GM21723 (cell line): ENCODE data around the gene GRIK3.
"Not testable (repeated sequence)": the region's sequence is repeated elsewhere in the genome, so short reads cannot be mapped to it uniquely, and the experiment has no call there.

Experiments
- ATAC-seq: cut with Tn5 transposase; IDR thresholded peaks from one replicate; pipeline ENCODE4 v1.9.1; 2021; ENCODE audit warnings: mild to moderate bottlenecking, moderate library complexity; ENCODE audit not compliant: unreplicated experiment

Gene GRIK3

GRCh38 chr1:36948147-36948546, 86.2 kb downstream of the GRIK3 start:
- no peak for ATAC-seq

- ATAC-seq = no peak
Measured at GRCh38 chr1:36947384-36947783, 86.9 kb downstream of the GRIK3 start.

- ATAC-seq = no peak
Measured at GRCh38 chr1:36944883-36945282, 89.4 kb downstream of the GRIK3 start.

GRCh38 chr1:36942148-36942547, 92.2 kb downstream of the GRIK3 start:
- ATAC-seq = no peak

GRCh38 chr1:36941316-36941978, 92.9 kb downstream of the GRIK3 start:
- no peak for ATAC-seq

- ATAC-seq = no peak
Measured at GRCh38 chr1:36938819-36939218, 95.5 kb downstream of the GRIK3 start.

GRCh38 chr1:36937371-36937770, 96.9 kb downstream of the GRIK3 start:
- ATAC-seq = no peak

GRCh38 chr1:36934061-36934460, 100.3 kb downstream of the GRIK3 start:
- no peak for ATAC-seq

GRCh38 chr1:36927826-36928225, 106.5 kb downstream of the GRIK3 start:
- ATAC-seq = no peak

- no peak for ATAC-seq
Measured at GRCh38 chr1:36925251-36925650, 109.1 kb downstream of the GRIK3 start.

- no peak for ATAC-seq
Measured at GRCh38 chr1:36924282-36924811, 110.0 kb downstream of the GRIK3 start.

- ATAC-seq = no peak
Measured at GRCh38 chr1:36922593-36923426, 111.5 kb downstream of the GRIK3 start.

GRCh38 chr1:36922071-36922470, 112.2 kb downstream of the GRIK3 start:
- ATAC-seq = no peak

- no peak for ATAC-seq
Measured at GRCh38 chr1:36920801-36921405, 113.4 kb downstream of the GRIK3 start.

GRCh38 chr1:36920371-36920770, 113.9 kb downstream of the GRIK3 start:
- ATAC-seq = no peak

GRCh38 chr1:36919491-36920145, 114.7 kb downstream of the GRIK3 start:
- no peak for ATAC-seq

- ATAC-seq = no peak
Measured at GRCh38 chr1:36918604-36919003, 115.7 kb downstream of the GRIK3 start.

GRCh38 chr1:36916542-36916941, 117.8 kb downstream of the GRIK3 start:
- not testable (repeated sequence) for ATAC-seq

GRCh38 chr1:36913484-36914060, 120.7 kb downstream of the GRIK3 start:
- ATAC-seq = no peak

GRCh38 chr1:36913016-36913415, 121.3 kb downstream of the GRIK3 start:
- no peak for ATAC-seq

GRCh38 chr1:36912365-36912865, 121.9 kb downstream of the GRIK3 start:
- no peak for ATAC-seq
